K562 (cell line): ENCODE results near the gene FADD. TPM values are rescaled to one million over a fixed set of nuclear protein-coding genes. Genes with fewer than 3 reads are reported as not detected.

Experiments used
- ATAC-seq: fragments of 200-7000 bp; cut with Tn5 transposase; 3 replicates; pipeline ENCODE4 v1.9.1; 2020; ENCODE audit warnings: moderate library complexity
- BruUV-seq: library from RNA; stranded (reverse); fragments of 400-500 nt; replicated peaks from 2 replicates; lab custom pipeline; 2021; lab: Mats Ljungman, UMichigan
- CTCF ChIA-PET: fragments of 300-600 bp; formaldehyde crosslinking; extraction: SDS; loops from one replicate; lab custom pipeline; 2021; ENCODE audit warnings: low intra/inter-chr PET ratio; lab: Yijun Ruan, JAX
- POLR2A ChIA-PET: fragments of 300-600, 350-650 bp; sonication (Branson Sonifier 250); formaldehyde crosslinking; extraction: SDS; loops from one replicate; lab custom pipeline; 2021; ENCODE audit warnings: antibody characterized with exemption, inconsistent platforms; lab: Yijun Ruan, JAX
- DNase-seq, 4 experiments: peaks; one replicate each; pipeline versions ENCODE4 v3.0.0 to v3.0.0-alpha.2; 2011 to 2018; ENCODE audit warnings: low spot score in 3 of 4, mixed read lengths in 3 of 4; ENCODE audit errors: extremely low read depth in 1 of 4
- FAIRE-seq: peaks from 2 replicates; lab custom pipeline; 2011; peaks lifted over from hg19 to GRCh38; lab: Jason Lieb, UNC
- H2AFZ ChIP-seq: 2 replicates; pipeline ENCODE4 v1.6.0; 2011; ENCODE audit warnings: low read depth, low read length, control low read depth, inconsistent platforms
- H3K27ac ChIP-seq: fragments of 200-600 bp; 3 replicates; pipeline ENCODE4 v1.8.0; 2011; ENCODE audit warnings: low read depth, mild to moderate bottlenecking, control low read depth, inconsistent platforms, low read length, moderate library complexity, mixed read lengths; ENCODE audit errors: extremely low read depth
- H3K27me3 ChIP-seq, 2 experiments: fragments of 300-600 bp in 1 of 2; 2 replicates in 1 of 2; 3 replicates in 1 of 2; pipeline versions ENCODE4 v1.6.0 to v1.8.0; 2011; ENCODE audit warnings: inconsistent platforms in 2 of 2, low read length in 2 of 2, mild to moderate bottlenecking in 1 of 2, mixed read lengths in 1 of 2, moderate library complexity in 1 of 2; ENCODE audit not compliant: control insufficient read depth in 2 of 2, insufficient read depth in 2 of 2
- H3K36me3 ChIP-seq: fragments of 300-600 bp; 3 replicates; pipeline ENCODE4 v1.8.0; 2011; ENCODE audit warnings: mild to moderate bottlenecking, low read length, inconsistent platforms; ENCODE audit not compliant: control insufficient read depth, insufficient read depth
- H3K4me1 ChIP-seq, 2 experiments: fragments of 200-600 bp in 1 of 2; replicated peaks in 1 of 2; 2 replicates in 1 of 2; 3 replicates in 1 of 2; pipeline versions ENCODE4 v1.5.1 to v1.8.0; 2011; ENCODE audit warnings: inconsistent platforms in 2 of 2, low read length in 2 of 2, mild to moderate bottlenecking in 1 of 2, mixed read lengths in 1 of 2, moderate library complexity in 1 of 2; ENCODE audit not compliant: control insufficient read depth in 2 of 2, insufficient read depth in 2 of 2
- H3K4me2 ChIP-seq: 2 replicates; pipeline ENCODE4 v1.6.1; 2011; ENCODE audit warnings: low read length, control low read depth, inconsistent platforms, mixed read lengths; ENCODE audit not compliant: insufficient read depth
- H3K4me3 ChIP-seq: fragments of 200-600 bp; sonication (generic), shearing (Covaris generic); 2 replicates; pipeline ENCODE4 v1.5.1; 2016; ENCODE audit warnings: control low read depth, inconsistent platforms
- H3K79me2 ChIP-seq: fragments of 200-600 bp; 3 replicates; pipeline ENCODE4 v1.8.0; 2011; ENCODE audit warnings: low read length, inconsistent platforms; ENCODE audit not compliant: control insufficient read depth, insufficient read depth
- H3K9ac ChIP-seq, 2 experiments: 2 replicates each; pipeline versions ENCODE4 v1.6.0 to v1.6.1; 2011; ENCODE audit warnings: low read depth in 2 of 2, low read length in 2 of 2, control low read depth in 1 of 2, inconsistent platforms in 1 of 2, mild to moderate bottlenecking in 1 of 2, mixed read lengths in 1 of 2; ENCODE audit not compliant: insufficient read depth in 1 of 2
- H3K9me1 ChIP-seq: one replicate; pipeline ENCODE4 v1.6.0; 2011; ENCODE audit warnings: inconsistent platforms, mild to moderate bottlenecking, low read length, moderate library complexity; ENCODE audit not compliant: control insufficient read depth, insufficient read depth
- H3K9me3 ChIP-seq: replicated peaks from 2 replicates; pipeline ENCODE4 v1.5.1; 2011; ENCODE audit warnings: low read depth, low read length, inconsistent platforms; ENCODE audit not compliant: control insufficient read depth, insufficient read depth
- H4K20me1 ChIP-seq: replicated peaks from 2 replicates; pipeline ENCODE4 v1.6.1; 2011; ENCODE audit warnings: low read length, inconsistent platforms, mixed read lengths; ENCODE audit not compliant: control insufficient read depth, insufficient read depth
- HDAC2 ChIP-seq: fragments of 450-650 bp; IDR thresholded peaks from 2 replicates; pipeline ENCODE4 v1.6.1; 2016; ENCODE audit warnings: mild to moderate bottlenecking
- POLR2AphosphoS5 ChIP-seq: IDR thresholded peaks from 2 replicates; pipeline ENCODE4 v1.6.1; 2011; ENCODE audit warnings: mild to moderate bottlenecking, low read depth, low read length, moderate library complexity; ENCODE audit not compliant: control insufficient read depth, insufficient read depth
- SUPT5H ChIP-seq: fragments of 450-650 bp; IDR thresholded peaks from 2 replicates; pipeline ENCODE4 v1.6.1; 2016
- ZBTB33 ChIP-seq: sonication (generic); formaldehyde crosslinking; IDR thresholded peaks from 2 replicates; pipeline ENCODE4 v1.8.1; 2023; ENCODE audit warnings: mild to moderate bottlenecking, missing genetic modification reagents
- WGBS: fragments of 100-300 bp; shearing (Covaris generic); methylation state at CpG from one replicate; pipeline ENCODE4 v1.1.6; 2016; ENCODE audit warnings: low coverage, mixed read lengths; ENCODE audit not compliant: insufficient coverage; ENCODE audit errors: missing lambda C conversion rate; 5-methylcytosine and 5-hydroxymethylcytosine counted together
- in situ Hi-C: fragments of 300-500 bp; cut with MboI; formaldehyde crosslinking; loops from 4 replicates; pipeline ENCODE4 v1.15.0; 2018; ENCODE audit warnings: inconsistent platforms, mixed read lengths
- intact Hi-C: fragments of 100-400 bp; cut with micrococcal nuclease; formaldehyde crosslinking; loops from 2 replicates; pipeline ENCODE4 v1.14.2; 2022
- polyA plus RNA-seq, 8 experiments: library from polyadenylated mRNA; depleted of rRNA in 4 of 8; stranded (reverse) in 5 of 8; unstranded in 3 of 8; fragments of >200 nt; fragmentation: Nextera tagmentation in 2 of 8; fragmentation: Illumina TruSeq in 1 of 8; extraction: Ambion mirVana in 2 of 8; extraction: Trizol in 1 of 8; gene quantifications; 2 replicates each; pipeline versions ENCODE4 v1.2.1 to v1.2.3, GENCODE V29; 2011 to 2014; ENCODE audit warnings: inconsistent platforms in 1 of 8, missing spikeins in 1 of 8
- total RNA-seq, 7 experiments: library from RNA; depleted of rRNA in 6 of 7; stranded (reverse); fragments of >200 nt in 6 of 7; fragmentation: Illumina TruSeq in 2 of 7; extraction: Trizol in 2 of 7; gene quantifications; 2 replicates each; pipeline versions ENCODE4 v1.2.1 to v1.2.3, GENCODE V29; 2011 to 2021; ENCODE audit warnings: low replicate concordance in 1 of 7

FADD gene
- total and polyA plus RNA-seq, 9 of the 15 experiments (the other 6 are each of a cell fraction or from before 2014, with no cell fraction given): 0.29 to 26.9 (median 20.4) TPM

- in situ Hi-C loops: no loop called here
These were observed 2.1 kb downstream of the FADD start for GRCh38 chr11:70205049-70205725.

More at GRCh38 chr11:70205049-70205725, 2.1 kb downstream of the FADD start:
- Histone ChIP-seq H3K4me2 (peak overlapping the region; percentile 97), H3K4me3 (peak overlapping the region; percentile 94; the same call in 1 of the 2 replicates), H3K4me1 (peaks cover 15 to 37% of the 10 kb centered on the region in 2 experiments; a peak in 4 of 5 replicates), H3K9me3 (no peaks in the 10 kb centered on the region; the same call in 1 of the 2 replicates), H2AFZ (no peak overlapping the region), H3K9me1 (peaks cover 7% of the 10 kb centered on the region), H3K36me3 (peaks cover 38% of the 10 kb centered on the region), H3K27me3 (no peaks in the 10 kb centered on the region), H3K79me2 (peaks cover 50% of the 10 kb centered on the region), H4K20me1 (peaks cover 32% of the 10 kb centered on the region), H3K9ac (peak overlapping the region; percentile 54 to 88; a peak in 2 of 4 replicates), H3K27ac (peak overlapping the region; percentile 91; the same call in 1 of the 3 replicates)
- no peak for DNase-seq
- no peak for FAIRE-seq
- 95% methylated on average over 10 of the region's 12 CpGs for WGBS
- no peak for ATAC-seq
- POLR2A ChIA-PET: interaction anchor here (0.6 to 2.2 kb wide), 6 partner anchors 13 to 192 kb away, joined by 3 to 6 read pairs (median 4); no protein-coding TSS in a partner anchor
- no TSS peak for BruUV-seq
- TF ChIP-seq SUPT5H: 0 out of 2 replicates have a peak, but pooled peaks have one; percentile 5
- no peak for TF ChIP-seq ZBTB33 (CRISPR knock-in tag)
- peak; percentile 35; the same call in 1 of the 2 replicates for TF ChIP-seq POLR2AphosphoS5
- no peak for TF ChIP-seq HDAC2
- intact Hi-C loops: loop anchor here (10.0 kb wide), 2 partner anchors 190 to 240 kb away; partner anchors contain the start of gene CTTN
- CTCF ChIA-PET: no interaction called here
